Activated CD4-positive, alpha-beta T cell treated with anti-CD3 and anti-CD28 coated beads, Interleukin-2, amount 10 ng/mL, durations not matched to agents 7 days and 5 days (primary cell): ENCODE data around the gene PRL. TPM values are rescaled to one million over a fixed set of nuclear protein-coding genes. Genes with fewer than 3 reads are reported as not detected.

Experiments
- CTCF ChIA-PET: fragments of 350-600 bp; sonication (Branson Sonifier 250); formaldehyde crosslinking; loops from one replicate; lab custom pipeline; 2021; ENCODE audit warnings: antibody characterized with exemption; lab: Charles Lee
- POLR2A ChIA-PET: fragments of 350-600 bp; sonication (Branson Sonifier 250); formaldehyde crosslinking; loops from one replicate; lab custom pipeline; 2021; ENCODE audit warnings: antibody characterized with exemption; lab: Charles Lee
- DNase-seq: peaks from one replicate; pipeline ENCODE4 v3.0.0-alpha.2; 2020
- H3K27ac Mint-ChIP-seq: one replicate; pipeline ENCODE4 v1.8.0; 2021; ENCODE audit warnings: mild to moderate bottlenecking, moderate library complexity, mixed read lengths
- H3K27me3 Mint-ChIP-seq: one replicate; pipeline ENCODE4 v1.8.0; 2021; ENCODE audit warnings: mixed read lengths
- H3K36me3 Mint-ChIP-seq: one replicate; pipeline ENCODE4 v1.8.0; 2021; ENCODE audit warnings: low read depth, mixed read lengths
- H3K4me1 Mint-ChIP-seq: one replicate; pipeline ENCODE4 v1.8.0; 2021; ENCODE audit warnings: mixed read lengths
- H3K4me3 Mint-ChIP-seq: one replicate; pipeline ENCODE4 v1.8.0; 2021; ENCODE audit warnings: mild to moderate bottlenecking, moderate library complexity, mixed read lengths
- H3K9me3 Mint-ChIP-seq: one replicate; pipeline ENCODE4 v1.8.0; 2021; ENCODE audit warnings: mixed read lengths
- total RNA-seq, 2 experiments: library from RNA; stranded (reverse); gene quantifications; one replicate each; pipeline ENCODE4 v1.2.3, GENCODE V29; 2021

The PRL gene
- total RNA-seq, 2 experiments from 2014 or later, result not detected

DNA sequence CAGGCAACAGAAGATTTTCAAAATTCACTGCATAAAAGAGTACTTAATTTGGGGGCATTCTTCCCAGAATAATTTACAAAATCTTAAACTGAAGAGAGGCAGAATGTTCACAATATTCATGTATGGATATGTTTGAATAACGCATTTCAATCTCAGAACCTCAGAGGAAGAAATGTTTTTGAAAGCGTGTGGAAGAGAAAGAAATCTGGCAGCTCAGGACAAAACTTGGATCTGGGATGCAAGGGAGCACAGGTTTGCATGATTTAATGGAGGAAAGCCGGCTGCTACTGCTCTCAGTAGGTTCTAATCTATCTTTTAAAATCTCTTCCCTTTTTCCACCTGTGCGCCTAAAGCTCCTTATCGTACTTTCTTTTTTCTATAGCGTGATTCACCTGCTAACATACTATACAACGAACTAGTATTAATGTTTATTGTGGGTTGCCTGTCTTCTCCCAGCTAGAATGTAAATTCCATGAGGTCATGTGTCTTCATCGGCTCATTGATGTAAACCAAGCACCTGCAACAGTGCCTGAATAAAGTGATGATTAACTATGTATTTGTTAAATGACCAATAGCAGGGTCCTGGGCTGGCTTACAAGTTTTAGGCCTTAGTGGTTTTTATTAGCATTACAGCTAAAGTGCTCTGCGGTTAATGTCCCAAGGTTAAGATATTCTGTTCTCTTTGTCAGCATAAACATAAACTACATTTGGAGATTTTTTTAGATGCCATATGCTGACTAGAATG, 15.3 kb downstream of the PRL start:
- Mint-ChIP-seq H3K9me3 (peaks cover 3% of the 10 kb centered on the region), H3K27me3 (no peaks in the 10 kb centered on the region), H3K4me1 (no peaks in the 10 kb centered on the region), H3K4me3 (no peak overlapping the region), H3K27ac (no peak overlapping the region), H3K36me3 (no peaks in the 10 kb centered on the region)
- no peak for DNase-seq
- ChIA-PET POLR2A (no interaction called here), CTCF (no interaction called here)

DNA sequence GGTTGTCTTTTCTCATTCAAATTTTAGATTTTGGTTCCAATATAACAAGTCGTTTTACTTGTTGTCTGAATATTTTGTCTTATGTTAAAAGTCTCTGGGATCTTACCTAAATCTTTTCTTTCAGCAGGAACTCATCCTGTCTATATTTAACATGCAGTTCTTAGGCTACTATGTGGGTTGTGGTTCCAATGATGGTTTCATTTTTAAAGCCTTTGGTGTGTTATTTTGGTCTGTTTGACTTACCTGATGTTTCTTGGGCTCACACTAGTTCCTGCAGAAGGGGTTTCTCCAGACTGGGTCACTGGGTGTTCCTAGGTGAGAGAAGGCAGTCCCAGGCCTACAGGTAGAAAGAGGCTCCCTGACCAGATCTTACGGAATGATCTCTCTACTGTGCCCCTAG, 17.4 kb downstream of the PRL start:
- H3K36me3 Mint-ChIP-seq, result no peaks in the 10 kb centered on the region
- CTCF ChIA-PET, result no interaction called here

DNA sequence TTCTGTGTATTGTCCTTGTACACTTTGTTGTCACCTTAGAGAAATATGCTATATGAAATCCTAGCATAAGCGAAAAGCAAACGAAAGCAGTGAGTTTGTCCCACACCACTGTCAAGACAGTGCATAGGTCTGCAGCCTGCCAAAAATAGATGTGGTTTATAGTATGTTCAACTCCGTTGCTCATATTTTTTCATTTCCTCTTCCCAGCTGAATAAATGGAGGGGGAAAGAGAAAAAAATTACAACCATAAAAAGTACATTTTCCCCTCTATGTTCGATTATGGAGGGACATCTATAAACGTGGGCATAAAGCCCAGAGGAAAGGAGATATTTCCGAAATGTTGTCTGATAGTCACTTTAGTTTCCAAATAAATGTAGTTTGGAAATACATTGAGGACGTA, 25.8 kb downstream of the PRL start:
- Mint-ChIP-seq H3K27ac (no peak overlapping the region), H3K4me3 (no peak overlapping the region), H3K4me1 (no peaks in the 10 kb centered on the region), H3K36me3 (no peaks in the 10 kb centered on the region), H3K27me3 (no peaks in the 10 kb centered on the region), H3K9me3 (peaks cover 2% of the 10 kb centered on the region)
- ChIA-PET POLR2A (no interaction called here), CTCF (no interaction called here)
- DNase-seq, result no peak

More for the DNA sequence above, 17.4 kb downstream of the PRL start:
- DNase-seq, result no peak
- H3K4me1 Mint-ChIP-seq, result no peaks in the 10 kb centered on the region
- no peak overlapping the region for H3K4me3 Mint-ChIP-seq
- no peak overlapping the region for H3K27ac Mint-ChIP-seq
- POLR2A ChIA-PET, result no interaction called here
- H3K9me3 Mint-ChIP-seq, result peaks cover 3% of the 10 kb centered on the region
- H3K27me3 Mint-ChIP-seq, result no peaks in the 10 kb centered on the region

DNA sequence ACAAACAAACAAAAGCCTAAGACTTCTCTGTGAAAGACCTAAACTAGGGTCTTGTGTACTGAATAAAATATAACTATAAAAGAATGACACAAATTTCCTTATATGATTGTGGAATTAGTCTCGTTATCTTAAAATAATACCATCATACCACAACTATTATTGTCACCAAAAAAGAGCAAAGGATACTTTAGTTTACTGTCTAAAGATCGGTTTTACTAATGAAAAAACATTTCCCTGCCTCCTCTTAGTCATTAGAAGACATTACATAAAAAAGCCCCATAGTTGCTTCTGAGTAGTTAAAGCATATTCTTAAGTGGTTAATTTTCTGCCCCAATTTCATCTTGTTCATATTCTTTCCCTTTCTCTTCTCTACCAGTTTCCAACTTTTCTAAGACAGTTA, 33.1 kb downstream of the PRL start:
- ChIA-PET POLR2A (no interaction called here), CTCF (no interaction called here)
- Mint-ChIP-seq H3K9me3 (no peaks in the 10 kb centered on the region), H3K4me3 (no peak overlapping the region), H3K4me1 (no peaks in the 10 kb centered on the region), H3K36me3 (no peaks in the 10 kb centered on the region), H3K27ac (no peak overlapping the region), H3K27me3 (no peaks in the 10 kb centered on the region)
- no peak for DNase-seq

DNA sequence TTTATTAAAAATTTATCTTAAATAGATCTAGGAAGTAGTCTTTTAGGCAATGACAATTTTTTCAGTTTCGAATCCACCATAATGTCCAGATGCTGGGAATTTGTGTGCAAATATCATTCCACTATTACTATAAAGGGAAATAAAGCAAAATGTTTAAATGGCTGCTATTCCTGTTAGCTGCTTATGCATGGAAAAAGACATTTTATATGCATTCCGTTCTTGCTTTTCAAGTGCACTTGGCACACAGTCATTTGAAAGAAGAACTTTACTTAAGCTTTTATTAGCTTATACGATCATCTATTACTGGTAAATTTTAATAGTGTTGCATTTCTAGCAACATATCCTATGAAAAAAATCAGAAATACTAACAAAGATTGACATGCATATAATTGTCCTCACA, 42.0 kb downstream of the PRL start:
- Mint-ChIP-seq H3K27ac (no peak overlapping the region), H3K4me3 (no peak overlapping the region), H3K4me1 (no peaks in the 10 kb centered on the region), H3K9me3 (no peaks in the 10 kb centered on the region), H3K36me3 (no peaks in the 10 kb centered on the region), H3K27me3 (no peaks in the 10 kb centered on the region)
- ChIA-PET POLR2A (no interaction called here), CTCF (no interaction called here)
- no peak for DNase-seq

DNA sequence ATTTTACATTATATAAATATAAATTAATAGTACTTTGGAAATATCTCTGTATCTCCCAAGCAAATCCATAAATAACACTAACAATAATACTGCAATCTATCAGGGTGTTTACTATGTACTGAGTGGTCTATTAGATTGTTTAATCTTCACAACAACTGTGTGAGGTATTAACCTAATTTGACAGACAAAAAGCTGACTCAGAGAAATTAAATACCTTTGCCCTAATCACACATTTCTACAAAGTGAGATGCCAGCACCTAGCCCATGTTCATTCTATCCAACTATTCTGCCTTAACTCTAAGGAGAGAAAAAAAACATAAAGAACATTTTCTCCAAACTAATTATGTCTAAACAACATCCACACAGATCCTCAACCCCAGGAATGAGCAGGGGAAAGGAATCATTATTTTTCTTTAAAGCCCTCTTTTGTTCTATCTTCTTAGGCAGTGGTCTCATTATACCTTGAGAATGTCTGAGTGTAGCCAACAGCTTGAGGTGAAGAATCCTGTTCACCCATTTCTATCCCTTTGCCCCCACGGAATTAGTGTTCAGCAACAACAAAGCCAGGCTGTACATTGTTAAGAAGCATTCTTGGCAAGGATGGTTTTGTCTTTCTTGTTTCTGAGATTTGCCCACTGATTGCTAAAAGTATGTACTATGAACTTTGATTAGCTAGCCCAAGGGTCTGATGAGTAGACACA, 42.7 kb downstream of the PRL start:
- ChIA-PET POLR2A (no interaction called here), CTCF (no interaction called here)
- Mint-ChIP-seq H3K27me3 (no peaks in the 10 kb centered on the region), H3K36me3 (no peaks in the 10 kb centered on the region), H3K9me3 (no peaks in the 10 kb centered on the region), H3K4me3 (no peak overlapping the region), H3K27ac (no peak overlapping the region), H3K4me1 (no peaks in the 10 kb centered on the region)
- no peak for DNase-seq

DNA sequence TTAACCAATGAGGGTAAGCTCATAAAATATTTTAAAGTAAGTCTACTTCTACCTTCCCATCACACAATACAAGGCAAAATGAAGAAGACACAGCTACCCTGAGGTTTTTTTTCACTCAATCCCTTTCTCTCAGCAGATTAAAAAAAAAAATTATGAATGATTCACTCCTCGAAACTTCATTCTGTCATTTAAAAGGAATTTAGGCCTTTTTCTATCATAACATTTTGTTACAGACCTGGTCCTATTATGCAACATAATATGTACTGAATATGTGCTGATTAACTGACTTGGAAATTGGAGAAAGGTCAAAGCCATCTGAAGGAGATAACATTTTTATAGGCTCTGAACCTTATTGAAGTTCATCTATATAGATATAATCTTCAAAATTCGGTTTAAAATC, 45.5 kb downstream of the PRL start:
- H3K27ac Mint-ChIP-seq, result no peak overlapping the region
- H3K4me3 Mint-ChIP-seq, result no peak overlapping the region
- POLR2A ChIA-PET, result no interaction called here
- H3K36me3 Mint-ChIP-seq, result no peaks in the 10 kb centered on the region
- H3K4me1 Mint-ChIP-seq, result no peaks in the 10 kb centered on the region
- H3K27me3 Mint-ChIP-seq, result no peaks in the 10 kb centered on the region
- H3K9me3 Mint-ChIP-seq, result no peaks in the 10 kb centered on the region
- CTCF ChIA-PET, result interaction anchor here (0.6 kb wide), 1 partner anchor 56 kb away, joined by 3 read pairs; no protein-coding TSS in a partner anchor
- DNase-seq, result no peak

DNA sequence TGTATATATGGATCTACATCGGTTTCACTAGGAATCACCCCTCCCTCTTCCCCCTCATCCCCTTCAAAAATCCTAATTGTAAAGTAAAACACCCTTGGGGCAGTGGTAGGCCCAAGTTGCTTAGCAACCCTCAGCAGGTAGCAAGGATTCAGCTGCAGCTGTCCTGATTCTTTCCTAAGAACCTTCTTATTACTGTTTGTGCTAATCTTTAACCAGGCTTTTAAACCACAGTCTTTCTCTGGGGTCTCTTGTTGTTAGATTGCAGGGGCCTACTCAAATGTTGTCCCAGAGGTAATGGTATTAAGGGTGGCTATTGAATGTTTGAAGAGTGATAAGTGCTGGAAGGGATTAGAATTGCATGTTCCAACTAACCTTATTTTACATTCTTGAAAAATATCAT, 46.4 kb downstream of the PRL start:
- Mint-ChIP-seq H3K27me3 (no peaks in the 10 kb centered on the region), H3K9me3 (no peaks in the 10 kb centered on the region), H3K4me3 (no peak overlapping the region), H3K36me3 (no peaks in the 10 kb centered on the region), H3K27ac (no peak overlapping the region), H3K4me1 (no peaks in the 10 kb centered on the region)
- CTCF ChIA-PET, result no interaction called here
- no peak for DNase-seq
- POLR2A ChIA-PET, result no interaction called here

DNA sequence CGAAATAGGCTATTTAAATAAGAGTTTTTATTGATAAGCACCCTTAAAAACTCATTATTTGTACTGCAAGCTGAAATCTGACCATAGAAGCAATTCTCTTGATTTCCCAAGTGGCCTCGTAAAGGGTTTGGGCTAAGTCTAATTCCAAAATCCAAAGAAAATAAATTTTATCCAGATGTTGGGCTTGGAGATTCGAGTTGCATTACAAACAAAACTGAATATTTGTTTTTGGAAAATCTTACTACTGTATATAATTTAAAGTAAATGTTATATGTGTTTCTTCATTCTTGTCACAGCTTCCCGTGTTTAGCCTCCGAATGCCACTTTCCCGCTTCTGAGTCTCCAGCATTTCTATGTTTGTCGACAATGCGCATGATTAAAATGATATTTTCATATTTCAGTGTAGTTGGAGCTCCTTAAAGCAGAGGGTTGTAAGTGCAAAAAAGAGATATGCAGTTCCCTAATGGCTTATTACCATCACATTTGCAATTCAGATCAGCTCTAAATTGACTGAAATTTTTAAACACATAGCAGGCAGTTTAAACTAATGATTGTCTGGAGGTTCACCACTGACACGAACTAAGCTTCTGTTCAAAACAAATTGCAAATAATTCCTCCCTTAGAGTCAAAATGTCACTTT, 47.0 kb downstream of the PRL start:
- ChIA-PET CTCF (no interaction called here), POLR2A (no interaction called here)
- Mint-ChIP-seq H3K36me3 (no peaks in the 10 kb centered on the region), H3K27ac (no peak overlapping the region), H3K9me3 (no peaks in the 10 kb centered on the region), H3K4me3 (no peak overlapping the region), H3K27me3 (no peaks in the 10 kb centered on the region), H3K4me1 (no peaks in the 10 kb centered on the region)
- DNase-seq, result no peak

DNA sequence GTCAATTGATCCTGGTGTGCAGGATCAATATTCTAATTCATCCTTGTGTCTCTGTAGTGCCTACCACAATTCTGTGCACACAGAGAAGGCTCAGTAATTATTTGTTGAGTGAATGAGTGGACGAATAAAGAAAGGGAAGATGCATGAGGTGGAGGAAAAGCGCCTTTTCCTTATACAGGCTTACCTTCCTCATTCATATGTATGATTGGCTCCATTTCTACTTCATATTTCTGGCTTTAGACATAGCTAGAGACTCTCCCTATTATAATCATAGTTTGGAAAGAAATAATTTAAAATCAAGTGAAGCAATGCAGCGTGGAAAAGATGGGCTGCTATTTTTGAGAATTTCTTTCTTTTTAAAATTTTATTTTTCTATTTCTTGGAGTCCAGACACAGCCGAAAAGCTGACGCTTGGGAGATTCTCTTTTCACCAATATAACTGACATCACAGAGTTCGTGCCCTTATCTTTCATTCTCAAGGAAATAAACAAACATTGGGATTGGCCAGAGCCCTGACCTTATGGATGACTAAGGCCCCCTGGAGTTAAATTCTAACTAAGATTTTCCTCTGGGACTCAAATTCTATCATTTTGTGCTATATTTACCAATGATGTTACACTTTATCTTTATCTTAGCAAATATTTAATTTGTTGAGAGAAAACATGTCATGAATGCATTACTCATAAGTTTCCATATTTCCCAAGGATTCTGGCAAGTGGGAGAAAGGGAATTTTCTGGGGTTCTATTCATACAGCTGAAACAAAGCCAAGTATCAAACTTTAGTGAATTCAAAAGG, 48.1 kb downstream of the PRL start:
- CTCF ChIA-PET, result no interaction called here
- Mint-ChIP-seq H3K36me3 (no peaks in the 10 kb centered on the region), H3K9me3 (no peaks in the 10 kb centered on the region), H3K27me3 (no peaks in the 10 kb centered on the region), H3K27ac (no peak overlapping the region), H3K4me1 (no peaks in the 10 kb centered on the region), H3K4me3 (no peak overlapping the region)
- no peak for DNase-seq
- POLR2A ChIA-PET, result no interaction called here

DNA sequence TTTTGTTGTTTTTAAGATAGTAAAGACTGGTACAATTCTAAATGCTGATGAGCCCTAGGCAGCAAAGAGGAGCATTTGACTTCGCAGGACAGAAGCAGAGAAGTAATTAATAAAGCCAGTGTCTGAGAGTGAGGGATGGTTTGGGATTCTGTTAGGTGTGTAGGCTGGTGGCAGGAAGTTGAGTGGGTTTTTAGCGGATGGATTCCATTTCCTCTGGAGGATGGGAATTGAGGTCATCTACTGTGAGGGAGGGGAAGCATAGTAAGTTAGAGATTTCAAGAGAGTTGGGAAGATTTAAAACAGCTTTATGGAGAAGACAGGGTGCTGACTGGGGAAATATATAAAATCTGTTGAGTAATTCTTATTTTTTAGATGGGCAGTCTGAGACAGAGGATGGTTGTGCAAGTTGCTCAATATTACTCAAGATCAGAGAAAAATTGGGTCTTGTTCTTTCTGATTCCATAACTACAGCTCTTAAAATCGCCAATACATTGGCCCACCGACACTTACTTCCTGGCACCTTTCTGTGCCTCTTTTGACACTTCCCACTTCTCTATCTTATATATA, 48.8 kb downstream of the PRL start:
- Mint-ChIP-seq H3K27me3 (no peaks in the 10 kb centered on the region), H3K36me3 (no peaks in the 10 kb centered on the region), H3K9me3 (peaks cover under 1% of the 10 kb centered on the region), H3K4me1 (no peaks in the 10 kb centered on the region), H3K27ac (no peak overlapping the region), H3K4me3 (no peak overlapping the region)
- POLR2A ChIA-PET, result no interaction called here
- CTCF ChIA-PET, result no interaction called here
- no peak for DNase-seq

DNA sequence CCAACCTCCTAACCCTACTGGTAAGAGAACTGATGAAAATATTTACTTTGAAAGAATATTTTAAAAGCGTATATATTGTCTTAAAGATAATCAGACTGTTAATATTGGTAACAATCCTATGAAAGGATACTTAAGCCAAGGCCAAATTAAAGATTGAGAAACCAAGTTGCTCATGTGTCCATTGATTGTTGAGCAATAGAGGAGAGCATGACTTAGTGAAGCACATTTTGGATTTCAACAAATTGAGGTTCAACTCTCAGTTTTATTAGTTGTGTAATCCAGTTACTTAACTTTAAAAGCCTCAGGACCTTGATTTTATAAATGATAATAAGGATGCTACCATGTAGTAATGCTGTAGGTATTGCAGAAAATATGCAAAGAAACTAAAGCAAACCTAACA, 56.8 kb downstream of the PRL start:
- H3K27me3 Mint-ChIP-seq, result no peaks in the 10 kb centered on the region
- ChIA-PET CTCF (no interaction called here), POLR2A (no interaction called here)
- H3K4me3 Mint-ChIP-seq, result no peak overlapping the region
- no peaks in the 10 kb centered on the region for H3K4me1 Mint-ChIP-seq
- no peaks in the 10 kb centered on the region for H3K36me3 Mint-ChIP-seq
- H3K27ac Mint-ChIP-seq, result no peak overlapping the region
- DNase-seq, result no peak
- peaks cover 13% of the 10 kb centered on the region for H3K9me3 Mint-ChIP-seq
